Measurements from ENCODE around the gene CFLAR.
"Not testable (repeated sequence)": the region's sequence is repeated elsewhere in the genome, so short reads cannot be mapped to it uniquely, and the experiment has no call there.

The CFLAR gene

DNA sequence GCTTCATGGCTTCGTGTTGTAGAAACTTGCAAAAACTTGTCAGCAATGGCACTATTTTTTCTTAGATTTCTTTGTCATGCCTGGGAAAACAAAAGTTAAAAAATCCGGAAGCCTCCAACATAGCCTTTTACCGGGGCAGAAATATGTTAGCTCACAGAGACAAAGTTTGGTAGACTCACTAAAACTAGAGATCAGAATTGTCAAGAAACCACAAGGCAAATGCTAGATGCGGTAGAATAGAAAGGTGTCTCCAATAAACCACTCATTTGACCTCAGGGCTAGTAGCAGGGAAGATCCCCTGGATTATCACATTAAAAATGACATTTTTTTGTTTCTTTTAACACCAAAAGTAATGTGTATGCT is 67.4 kb downstream of the CFLAR start:
- DNase-seq = no peak

DNA sequence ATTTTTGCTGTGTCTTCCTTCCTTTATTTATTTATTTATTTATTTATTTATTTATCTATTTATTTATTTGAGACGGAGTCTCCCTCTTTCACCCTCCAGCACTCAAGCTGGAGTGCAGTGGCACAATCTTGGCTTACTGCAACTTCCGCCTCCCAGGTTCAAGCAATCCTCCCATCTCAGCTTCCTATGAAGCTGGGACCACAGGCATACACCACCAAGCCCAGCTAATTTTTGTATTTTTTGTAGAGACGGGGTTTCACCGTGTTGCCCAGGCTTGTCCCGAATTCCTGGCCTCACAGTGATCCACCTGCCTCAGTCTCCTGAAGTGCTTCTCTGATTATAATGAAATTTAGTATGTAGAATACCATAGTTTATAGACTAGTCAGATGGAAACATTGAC is 67.9 kb downstream of the CFLAR start:
- not testable (repeated sequence) for DNase-seq

DNA sequence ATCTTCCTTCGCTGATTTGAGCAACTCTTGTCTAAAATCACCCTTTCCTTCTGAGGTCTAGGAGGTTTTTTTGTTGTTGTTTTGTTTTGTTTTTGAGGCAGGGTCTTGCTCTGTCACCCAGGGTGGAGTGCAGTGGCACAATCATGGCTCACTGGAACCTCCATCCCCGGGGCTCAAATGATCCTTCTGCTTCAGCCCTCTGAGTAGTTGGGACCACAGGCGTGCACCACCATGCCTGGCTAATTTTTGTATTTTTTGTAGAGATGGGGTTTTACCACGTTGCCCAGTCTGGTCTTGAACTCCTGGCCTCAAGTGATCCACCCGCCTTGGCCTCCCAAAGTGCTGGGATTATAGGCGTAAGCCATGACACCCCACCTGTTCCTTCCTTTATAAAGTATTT is 68.3 kb downstream of the CFLAR start:
- not testable (repeated sequence) for DNase-seq

DNA sequence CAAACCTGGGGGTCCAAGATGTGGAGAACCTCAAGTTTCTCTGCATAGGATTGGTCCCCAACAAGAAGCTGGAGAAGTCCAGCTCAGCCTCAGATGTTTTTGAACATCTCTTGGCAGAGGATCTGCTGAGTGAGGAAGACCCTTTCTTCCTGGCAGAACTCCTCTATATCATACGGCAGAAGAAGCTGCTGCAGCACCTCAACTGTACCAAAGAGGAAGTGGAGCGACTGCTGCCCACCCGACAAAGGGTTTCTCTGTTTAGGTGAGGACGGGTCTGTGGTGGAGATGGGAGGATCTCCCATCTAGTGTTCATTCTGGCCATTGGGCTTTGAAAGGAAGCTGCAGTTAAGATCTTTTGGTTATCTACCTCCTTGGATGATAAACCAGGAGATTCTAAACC is 69.9 kb downstream of the CFLAR start:
- DNase-seq = no peak

DNA sequence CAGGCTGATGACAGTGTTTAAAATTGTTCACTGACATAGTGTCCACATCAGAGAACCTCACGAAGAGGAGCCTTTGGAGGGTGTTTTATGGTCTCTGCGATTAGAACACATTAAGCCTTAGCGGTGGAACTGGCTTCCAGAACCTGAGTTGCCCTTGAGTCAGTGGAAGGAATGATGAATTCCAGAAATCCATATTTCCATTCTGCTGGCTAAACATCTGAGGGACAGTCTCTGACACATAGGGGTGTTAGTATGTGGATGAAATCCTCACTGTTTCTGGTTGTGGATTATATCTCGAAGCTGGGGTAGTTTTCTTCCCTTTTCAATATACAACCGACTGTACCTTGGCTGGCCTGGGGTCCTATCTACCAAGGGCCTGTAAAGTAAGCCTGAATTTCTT is 71.0 kb downstream of the CFLAR start:
- no peak for DNase-seq

DNA sequence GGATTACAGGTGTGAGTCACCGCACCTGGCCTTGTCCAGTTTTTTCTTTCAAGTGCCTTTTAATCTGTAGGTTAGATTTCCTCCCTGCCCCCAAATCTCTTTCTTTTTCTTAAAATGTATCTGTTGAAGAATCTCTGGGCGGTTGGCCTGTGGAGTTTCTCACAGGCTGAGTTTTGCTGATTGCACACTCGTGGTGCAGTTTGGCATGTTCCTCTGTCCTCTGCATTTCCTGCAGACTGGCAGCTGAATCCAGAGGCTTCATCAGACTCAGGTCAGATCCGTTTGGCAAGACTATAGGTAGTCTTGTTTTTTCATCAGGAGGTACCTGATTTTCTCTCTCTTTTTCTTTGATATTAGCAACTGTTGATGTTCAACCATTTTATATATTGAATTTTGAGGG is 72.5 kb downstream of the CFLAR start:
- DNase-seq = no peak

DNA sequence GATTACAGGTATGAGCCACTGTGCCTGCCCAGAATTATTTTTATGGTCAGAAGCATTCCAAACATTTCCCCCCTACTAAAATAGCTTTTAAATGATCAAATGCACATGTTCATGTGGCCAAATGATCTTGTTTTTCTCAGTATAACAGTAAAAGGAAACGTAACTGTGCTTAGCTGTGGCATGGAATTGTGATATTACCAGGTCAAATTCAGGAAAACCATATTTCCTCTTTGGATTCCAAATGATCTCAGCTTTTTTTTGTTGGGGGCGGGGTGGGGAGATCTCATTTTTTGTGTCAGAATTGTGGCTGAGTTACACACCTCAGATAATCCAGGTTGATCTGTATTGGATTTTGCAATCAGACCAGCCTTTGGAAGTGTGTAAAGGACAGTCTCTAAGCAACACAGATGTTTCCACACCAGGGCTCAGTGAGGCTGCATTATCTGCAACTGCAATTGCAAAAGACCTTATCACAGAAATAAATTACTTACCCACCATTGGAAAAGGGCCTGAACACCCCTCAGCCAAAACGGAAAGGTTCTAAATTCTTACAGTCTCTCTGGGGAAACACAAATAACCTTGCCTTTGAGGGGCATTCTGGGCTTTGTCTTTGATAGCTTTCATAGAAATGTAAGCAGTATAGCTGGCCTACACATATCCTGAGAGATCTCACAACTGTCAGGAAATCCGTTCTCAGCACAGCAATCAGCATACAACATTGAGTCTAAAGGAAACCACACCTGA is 75.3 kb downstream of the CFLAR start:
- no peak for DNase-seq

DNA sequence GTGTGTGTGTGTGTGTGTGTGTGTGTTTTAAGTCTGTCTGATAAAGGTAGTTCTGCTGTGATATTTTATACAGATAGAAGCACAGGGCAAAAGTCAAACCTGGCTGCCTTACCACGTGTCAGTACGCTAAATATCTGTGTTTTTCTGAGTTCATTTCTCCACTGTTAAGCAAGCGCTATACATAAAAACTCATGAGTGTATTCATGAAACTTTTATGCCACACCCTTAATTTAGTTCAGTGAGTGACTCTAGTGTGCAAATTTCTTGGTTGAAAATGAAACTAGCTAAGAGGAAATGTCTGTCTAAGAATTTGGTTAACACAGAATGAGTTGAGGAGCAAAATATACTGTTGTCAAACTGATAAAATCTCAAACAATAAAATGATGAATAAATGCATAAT is 78.1 kb downstream of the CFLAR start:
- DNase-seq = no peak

DNA sequence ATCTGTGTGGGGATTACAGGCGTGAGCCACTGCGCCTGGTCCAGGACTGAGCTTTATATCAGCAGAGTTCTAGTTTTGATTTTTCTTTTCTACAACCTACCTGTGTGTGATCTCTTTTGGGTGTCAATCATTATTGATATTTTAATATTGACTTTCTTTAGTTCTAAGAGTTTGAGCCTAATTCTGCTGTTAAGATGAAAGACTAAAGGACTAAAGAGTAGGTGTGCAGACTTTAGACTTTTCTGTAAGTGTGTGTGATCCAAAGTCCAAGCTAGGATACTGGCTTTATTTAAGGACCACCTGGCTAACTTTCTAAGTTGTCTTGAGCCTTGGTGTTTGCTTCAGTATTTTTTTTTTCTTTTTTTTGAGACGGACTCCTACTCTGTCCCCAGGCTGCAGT is 79.4 kb downstream of the CFLAR start:
- no peak for DNase-seq

DNA sequence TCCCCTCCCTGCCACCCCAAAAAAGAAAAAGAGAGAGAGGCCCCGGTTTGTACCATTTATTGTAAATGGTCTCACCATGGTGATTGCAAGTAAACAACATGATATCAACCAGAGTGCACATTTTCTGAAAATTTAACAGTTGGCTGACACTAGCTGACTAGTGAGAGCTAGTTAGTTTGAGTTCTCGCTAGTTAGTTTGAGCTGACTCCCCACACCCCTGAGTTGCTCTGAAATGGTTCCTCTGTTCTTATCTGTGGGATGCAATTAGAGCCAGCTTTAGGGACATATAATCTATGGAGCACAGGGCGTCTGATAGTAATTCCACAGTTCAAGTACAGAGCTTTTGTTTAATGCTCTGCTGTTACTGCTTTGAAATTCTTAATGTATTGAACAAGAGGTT is 80.0 kb downstream of the CFLAR start:
- no peak for DNase-seq

DNA sequence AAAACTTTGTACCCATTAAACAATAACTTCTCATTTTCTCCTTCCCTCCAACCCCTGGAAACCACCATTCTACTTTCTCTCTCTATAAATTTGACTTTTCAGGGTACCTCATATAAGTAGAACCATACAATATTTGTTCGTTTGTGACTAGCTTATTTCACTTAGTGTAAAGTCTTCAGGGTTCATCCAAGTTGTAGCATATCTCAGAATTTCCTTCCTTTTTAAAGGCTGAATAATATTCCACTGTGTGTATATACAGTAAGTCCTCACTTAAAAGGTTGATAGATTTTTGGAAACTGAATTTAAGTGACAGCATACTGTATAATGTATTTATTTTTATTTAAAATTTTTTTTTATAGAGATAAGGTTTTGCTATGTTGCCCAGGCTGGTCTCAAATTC is 80.8 kb downstream of the CFLAR start:
- DNase-seq = no peak

DNA sequence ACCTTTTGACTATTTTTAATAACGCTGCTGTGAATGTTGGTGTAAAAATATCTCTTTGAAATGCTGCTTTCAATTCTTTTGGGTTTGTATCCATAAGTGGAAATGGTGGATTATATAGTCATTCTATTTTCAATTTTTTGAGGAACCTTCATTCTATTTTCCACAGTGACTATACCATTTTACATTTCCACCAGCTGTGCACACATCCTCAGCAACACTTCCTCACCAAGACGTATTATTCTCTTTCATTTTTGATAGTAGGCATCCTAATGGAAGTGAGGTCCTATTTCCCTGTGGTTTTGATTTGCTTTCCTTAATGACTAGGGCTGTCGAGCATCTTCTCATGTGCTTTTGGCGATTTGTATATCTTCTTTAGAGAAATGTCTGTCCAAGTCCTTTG is 81.8 kb downstream of the CFLAR start:
- no peak for DNase-seq

DNA sequence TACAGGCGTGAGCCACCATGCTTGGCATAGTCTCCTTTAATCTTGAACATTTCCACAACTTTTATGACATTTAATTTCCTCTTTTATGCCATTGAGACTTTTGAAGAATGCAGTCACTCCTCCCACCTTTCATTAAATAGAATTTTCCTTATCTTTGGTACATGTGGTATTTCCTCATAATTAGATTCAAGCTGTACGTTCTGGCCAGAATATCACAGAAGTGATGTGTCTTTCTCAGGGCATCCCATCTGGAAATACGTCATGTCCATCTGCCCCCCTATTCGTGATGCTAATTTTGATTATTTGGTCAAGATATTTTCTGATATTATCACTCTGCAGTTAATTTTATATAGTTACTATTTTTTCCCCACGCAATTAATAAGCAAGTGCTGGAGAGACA is 83.9 kb downstream of the CFLAR start:
- DNase-seq = no peak

DNA sequence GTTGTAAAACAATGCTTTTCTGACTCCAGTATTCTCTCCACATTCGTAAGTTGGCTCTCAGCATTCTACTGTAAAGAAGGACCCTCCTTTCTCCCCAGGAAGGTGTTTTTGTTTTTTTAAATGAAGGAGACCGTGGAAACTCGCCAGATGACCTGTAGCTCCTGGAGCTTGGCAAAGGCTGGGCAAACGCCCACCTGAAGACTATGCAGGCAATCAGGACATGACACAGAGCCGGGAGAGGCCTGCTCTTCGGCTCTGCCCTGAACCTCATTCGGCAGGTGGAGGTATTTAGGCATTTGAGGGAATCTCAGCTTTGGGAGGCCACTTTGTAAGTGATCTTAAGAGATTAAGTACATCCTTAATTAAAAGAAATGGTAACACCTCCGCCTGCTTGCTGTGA is 84.4 kb downstream of the CFLAR start:
- no peak for DNase-seq

DNA sequence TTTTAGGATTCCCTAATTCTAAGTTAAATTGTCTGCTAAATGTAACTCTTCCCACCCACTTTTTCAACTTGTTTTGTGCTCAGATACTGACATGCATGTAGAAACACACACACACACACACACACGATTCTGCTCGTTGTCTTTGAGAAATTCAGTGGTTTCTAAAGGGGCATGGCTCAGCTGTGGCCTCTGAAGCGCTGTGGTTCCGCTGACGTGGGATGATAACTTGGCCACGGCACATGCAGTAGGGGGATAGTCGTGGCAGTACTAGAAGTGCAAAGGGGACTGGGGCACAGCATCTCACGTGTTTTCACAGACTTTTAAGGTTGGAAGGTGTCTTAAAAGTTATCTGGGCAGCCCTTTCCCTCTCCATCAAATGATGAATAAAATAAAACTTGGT is 85.4 kb downstream of the CFLAR start:
- no peak for DNase-seq

DNA sequence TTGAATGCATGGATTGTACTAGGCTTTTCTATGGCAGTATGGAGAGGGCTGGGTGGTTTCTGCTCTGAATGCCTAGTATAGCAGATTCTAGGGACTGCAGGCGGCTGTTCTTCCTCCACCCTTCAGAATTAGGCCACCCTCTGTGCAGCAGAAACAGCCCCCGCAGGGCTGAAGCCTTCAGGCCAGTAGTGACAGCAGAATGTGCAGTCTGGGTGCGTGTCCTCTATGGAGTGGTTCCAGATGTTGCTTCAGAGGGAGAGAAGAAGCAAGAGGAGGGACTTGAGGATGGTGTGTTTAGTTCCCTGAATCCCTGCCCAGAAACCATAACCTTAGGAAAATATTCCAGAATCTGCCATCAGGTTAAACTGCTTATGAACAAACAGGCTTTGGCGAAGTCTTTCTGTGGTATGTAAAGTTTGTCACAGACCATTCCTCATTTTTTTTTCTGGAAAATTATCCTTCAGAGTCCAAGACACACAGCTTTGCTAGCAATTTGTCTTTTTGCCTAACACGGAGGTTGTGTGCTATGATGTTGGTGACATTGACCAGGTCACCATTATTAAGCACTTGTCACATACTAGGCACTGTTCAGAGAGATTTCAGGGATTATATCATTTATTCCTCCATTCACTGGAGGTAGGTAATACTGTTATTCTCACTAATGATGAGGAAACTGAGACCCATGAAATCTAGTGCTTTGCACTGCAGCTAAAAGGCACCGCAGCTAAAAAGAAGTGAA is 88.1 kb downstream of the CFLAR start:
- DNase-seq = no peak

DNA sequence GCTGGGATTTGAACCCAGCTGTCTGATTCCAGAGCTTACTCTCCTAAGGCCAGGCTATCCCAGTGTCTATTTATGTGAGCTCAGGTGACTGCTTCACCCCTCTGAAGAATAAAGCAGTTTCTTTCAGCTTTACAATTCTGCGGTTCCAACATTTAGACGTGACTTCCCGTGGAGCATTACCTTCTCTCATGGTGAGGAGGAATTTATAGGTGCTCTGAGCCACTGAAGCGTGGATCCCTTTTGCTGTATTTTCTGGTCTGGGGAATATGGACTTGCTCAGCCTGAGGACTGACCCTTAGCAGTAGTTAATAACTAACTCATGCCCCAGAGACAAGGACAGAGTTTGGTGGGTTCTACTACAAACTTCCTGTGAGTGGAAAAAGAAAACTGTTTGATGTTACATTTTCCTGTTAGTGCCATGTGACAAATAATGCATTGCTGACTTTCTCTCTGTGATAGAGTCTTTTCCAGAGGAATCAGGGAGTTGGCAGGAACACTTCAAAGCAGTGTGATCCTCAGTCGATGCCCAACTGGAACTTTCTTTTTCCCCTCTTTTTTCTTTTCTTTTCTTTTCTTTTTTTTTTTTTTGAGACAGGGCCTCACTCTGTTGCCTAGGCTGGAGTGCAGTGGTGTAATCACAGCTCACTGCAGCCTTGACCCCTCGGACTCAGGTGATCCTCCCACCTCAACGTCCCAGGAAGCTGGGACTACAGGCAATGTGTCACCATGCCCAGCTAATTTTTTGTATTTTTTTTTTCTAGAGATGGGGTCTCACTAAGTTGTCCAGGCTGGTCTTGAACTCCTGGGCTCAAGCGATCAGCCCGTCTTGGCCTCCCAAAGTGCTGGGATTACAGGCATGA is 88.9 kb downstream of the CFLAR start:
- no peak for DNase-seq

DNA sequence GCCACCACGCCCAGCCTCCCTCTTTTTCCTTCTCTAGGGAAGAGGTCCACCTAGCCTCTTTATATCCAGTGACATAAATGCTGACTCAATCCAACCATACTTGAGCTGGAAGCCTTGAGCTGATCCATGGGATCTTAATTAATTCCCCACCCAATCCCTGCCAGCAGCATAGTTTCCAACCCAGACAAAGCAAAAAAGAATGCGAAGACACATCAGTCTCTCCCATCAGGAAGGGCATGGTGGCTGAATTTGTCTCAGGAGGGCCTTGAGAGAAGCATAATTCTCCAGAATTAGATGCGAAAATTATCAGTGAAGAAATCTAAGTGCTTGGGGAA is 89.5 kb downstream of the CFLAR start:
- no peak for DNase-seq

DNA sequence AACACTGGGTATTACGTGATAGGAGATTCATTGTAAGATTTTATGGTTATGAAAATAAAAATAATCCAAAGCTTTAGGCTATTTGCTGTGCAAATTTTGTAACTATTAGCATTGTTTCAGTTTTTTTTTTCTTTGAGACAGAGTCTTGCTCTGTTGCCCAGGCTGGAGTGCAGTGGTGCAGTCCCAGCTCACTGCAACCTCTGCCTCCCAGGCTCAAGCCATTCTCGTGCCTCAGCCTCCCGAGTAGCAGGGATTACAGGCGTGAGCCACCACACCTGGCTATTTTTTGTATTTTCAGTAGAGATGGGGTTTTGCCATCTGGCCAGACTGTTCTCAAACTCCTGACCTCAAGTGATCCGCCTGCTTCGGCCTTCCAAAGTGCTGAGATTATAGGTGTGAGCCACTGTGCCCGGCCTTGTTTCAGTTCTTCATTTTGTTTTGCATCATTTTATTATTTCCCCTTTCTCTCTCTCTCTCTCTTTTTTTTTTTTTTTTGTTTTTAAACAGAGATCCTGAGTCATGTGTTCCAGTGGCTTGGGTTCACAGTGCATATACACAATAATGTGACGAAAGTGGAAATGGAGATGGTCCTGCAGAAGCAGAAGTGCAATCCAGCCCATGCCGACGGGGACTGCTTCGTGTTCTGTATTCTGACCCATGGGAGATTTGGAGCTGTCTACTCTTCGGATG is 92.7 kb downstream of the CFLAR start:
- DNase-seq = no peak

DNA sequence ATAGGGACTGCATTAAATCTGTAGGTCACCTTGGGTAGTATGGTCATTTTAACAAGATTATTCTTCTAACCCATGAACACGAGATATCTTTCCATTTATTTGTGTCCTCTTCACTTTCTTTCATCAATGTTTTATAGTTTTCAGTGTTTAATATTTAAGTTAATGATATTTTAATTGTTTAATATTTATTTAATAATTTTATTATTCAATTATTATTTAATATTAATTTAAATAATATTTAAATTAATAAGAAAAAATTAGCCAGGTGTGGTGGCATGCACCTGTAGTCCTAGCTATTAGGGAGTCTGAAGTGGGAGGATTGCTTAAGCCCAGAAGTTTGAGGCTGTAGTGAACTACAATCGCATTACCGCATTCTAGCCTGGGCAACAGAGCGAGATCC is 100.0 kb downstream of the CFLAR start:
- DNase-seq = no peak

DNA sequence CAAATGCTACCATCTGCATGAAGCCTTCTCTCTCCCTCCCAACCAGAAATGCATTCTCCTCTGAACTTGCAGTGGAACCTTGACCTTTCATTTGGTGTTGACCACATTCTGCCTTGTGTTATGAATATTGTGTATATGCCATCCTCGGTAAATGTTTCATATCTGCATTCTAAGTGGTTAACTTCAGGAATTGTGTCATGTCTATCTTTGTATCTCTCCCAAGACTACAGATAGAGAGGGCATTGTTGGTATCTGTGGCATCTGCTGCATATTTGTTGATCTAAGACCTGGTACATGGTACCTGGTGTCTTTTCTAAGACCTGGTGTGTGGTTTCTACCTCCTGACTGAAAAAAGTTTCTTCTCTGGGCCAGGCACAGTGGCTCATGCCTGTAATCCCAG is 101.0 kb downstream of the CFLAR start:
- no peak for DNase-seq

DNA sequence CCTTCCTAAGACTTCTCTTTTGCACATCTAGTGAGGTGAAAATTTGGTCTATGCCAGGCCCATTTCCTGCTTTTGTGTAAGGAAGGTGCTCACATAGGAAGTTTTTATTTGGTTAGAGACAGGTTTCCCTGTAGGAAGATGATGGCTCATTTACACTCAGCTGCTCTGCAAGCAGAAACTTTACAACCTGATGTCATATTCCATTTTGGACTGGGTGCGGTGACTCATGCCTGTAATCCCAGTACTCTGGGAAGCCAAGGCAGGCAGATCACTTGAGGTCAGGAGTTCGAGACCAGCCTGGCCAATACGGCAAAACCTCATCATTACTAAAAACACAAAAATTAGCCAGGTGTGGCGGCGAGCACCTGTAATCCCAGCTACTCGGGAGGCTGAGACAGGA is 102.8 kb downstream of the CFLAR start:
- no peak for DNase-seq

DNA sequence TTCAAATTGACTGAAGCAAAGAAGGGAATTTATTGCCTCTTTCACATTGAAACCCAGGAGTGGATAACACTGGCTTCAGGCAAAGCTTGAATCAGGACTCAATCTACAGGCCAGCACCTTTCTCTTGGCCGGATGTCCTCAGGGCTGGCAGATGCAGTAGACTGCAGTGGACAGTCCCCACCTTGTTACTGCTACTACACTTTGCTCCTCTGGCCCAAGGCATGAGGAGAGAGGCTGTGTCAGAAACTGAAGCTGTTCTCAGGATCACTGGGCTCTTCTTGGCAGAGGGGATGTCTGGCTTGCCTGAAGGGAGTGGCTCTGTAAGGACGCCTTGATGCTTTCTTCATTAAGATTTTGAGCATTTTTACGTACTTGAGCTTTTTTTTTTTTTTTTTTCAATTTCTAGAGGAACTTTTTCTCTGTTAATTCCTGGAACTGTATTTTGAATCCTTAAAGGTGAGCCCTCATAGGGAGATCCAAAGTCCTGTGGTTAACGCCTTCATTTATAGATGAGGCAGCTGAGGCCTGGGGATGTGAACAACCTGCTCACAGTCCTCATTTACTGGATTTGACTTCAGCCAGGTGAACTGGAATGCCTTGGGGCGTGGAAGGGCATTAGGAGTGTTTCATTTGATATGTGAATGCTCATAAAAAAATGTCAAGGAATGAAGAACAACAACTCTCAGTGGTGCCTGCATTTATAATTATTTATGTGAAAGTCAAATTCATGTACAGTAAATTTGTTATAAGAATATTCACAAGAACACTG is 103.5 kb downstream of the CFLAR start:
- no peak for DNase-seq
